Prostate gland (tissue), 2 donors: Measurements from ENCODE around the gene HLA-DPB1.

Experiments
- POLR2A ChIP-seq: fragments of 450-650 bp; IDR thresholded peaks from one replicate; pipeline ENCODE4 v1.6.1; 2016; ENCODE audit warnings: antibody characterized with exemption, mild to moderate bottlenecking
- POLR2AphosphoS5 ChIP-seq: sonication (generic); formaldehyde crosslinking; IDR thresholded peaks from one replicate; pipeline ENCODE4 v1.6.1; 2017; ENCODE audit warnings: antibody characterized with exemption
- TF ChIP-seq, protein P1 (sequence below), 4 experiments: fragments of 200-600 bp in 2 of 4; fragments of 450-650 bp in 2 of 4; sonication (generic) in 2 of 4; IDR thresholded peaks; 1 replicate in 3 of 4; 2 replicates in 1 of 4; pipeline ENCODE4 v1.5.1; 2016 to 2019; ENCODE audit warnings: antibody characterized with exemption in 4 of 4, mild to moderate bottlenecking in 2 of 4, moderate library complexity in 2 of 4

DNA sequence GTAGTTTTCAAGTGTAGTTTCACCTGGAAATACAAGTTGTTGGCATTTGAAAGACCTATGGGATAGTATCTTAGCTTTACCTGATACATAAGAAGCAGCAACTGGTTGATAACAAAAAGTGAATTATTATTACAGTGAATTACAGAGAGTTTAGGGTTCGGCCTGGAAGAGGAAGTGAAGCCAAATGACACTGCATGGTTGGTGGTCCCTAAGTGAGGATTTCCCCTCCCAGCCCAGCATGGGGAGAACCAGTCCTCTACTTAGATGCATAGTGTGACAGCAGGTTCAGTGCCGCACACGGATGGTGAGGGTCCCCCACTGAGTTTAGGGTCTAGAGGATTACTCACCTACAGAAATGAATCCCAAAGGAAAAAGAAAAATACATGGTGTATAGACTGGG is 18.1 kb downstream of the HLA-DPB1 start:
- TF ChIP-seq, protein P1, sequence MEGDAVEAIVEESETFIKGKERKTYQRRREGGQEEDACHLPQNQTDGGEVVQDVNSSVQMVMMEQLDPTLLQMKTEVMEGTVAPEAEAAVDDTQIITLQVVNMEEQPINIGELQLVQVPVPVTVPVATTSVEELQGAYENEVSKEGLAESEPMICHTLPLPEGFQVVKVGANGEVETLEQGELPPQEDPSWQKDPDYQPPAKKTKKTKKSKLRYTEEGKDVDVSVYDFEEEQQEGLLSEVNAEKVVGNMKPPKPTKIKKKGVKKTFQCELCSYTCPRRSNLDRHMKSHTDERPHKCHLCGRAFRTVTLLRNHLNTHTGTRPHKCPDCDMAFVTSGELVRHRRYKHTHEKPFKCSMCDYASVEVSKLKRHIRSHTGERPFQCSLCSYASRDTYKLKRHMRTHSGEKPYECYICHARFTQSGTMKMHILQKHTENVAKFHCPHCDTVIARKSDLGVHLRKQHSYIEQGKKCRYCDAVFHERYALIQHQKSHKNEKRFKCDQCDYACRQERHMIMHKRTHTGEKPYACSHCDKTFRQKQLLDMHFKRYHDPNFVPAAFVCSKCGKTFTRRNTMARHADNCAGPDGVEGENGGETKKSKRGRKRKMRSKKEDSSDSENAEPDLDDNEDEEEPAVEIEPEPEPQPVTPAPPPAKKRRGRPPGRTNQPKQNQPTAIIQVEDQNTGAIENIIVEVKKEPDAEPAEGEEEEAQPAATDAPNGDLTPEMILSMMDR (IDR thresholded peaks at IDR 0.05): no peak
- TF ChIP-seq POLR2AphosphoS5: no peak
- no peak for TF ChIP-seq POLR2A
